Stimulated activated CD8-positive, alpha-beta memory T cell treated with anti-CD3 and anti-CD28 coated beads, Interleukin-15, amount 100 ng/mL, for 1 hour (primary cell): ENCODE measurements around the gene FBLN7.

Experiments used
- DNase-seq: peaks from one replicate; pipeline ENCODE4 v3.0.0-alpha.2; 2020; ENCODE audit warnings: low read depth

FBLN7 gene

DNA sequence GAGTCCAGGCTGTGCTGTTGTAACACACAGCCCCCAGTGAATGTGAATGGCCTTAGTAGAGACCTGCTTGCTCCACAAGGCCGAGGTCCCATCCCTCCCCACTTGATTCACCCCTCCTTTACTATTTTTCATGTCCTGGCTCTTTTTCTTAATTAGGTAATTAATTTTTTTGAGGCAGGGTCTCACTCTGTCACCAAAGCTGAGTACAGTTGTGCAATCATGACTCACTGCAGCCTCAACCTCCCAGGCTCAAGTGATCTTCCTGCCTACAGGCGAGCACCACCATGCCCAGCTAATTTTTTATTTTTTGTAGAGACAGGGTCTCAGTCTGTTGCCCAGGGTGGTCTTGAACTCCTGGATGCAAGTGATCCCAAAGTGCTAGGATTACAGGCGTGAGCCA is 19.3 kb downstream of the FBLN7 start:
- no peak for DNase-seq

DNA sequence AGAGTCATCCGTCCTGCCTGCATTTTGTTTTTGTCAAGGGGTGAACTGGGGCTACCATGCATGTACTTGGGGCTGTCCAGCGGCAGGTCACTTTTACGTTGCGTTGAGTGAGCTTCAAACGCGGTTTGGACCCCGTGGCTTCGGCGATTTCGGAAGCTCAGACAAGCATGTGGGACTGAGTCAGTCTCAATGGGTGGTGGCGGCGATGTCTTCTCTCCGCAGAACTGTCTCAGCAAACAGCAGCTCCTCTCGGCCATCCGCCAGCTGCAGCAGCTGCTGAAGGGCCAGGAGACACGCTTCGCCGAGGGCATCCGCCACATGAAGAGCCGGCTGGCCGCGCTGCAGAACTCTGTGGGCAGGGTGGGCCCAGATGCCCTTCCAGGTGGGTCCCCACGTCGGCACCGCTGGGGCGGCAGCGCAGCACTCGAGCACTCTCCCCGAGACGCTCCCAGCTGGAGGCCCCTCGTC is 21.3 kb downstream of the FBLN7 start:
- DNase-seq: no peak

- DNase-seq: no peak
Measured at GRCh38 chr2:112160283-112161250, 22.4 kb downstream of the FBLN7 start.

DNA sequence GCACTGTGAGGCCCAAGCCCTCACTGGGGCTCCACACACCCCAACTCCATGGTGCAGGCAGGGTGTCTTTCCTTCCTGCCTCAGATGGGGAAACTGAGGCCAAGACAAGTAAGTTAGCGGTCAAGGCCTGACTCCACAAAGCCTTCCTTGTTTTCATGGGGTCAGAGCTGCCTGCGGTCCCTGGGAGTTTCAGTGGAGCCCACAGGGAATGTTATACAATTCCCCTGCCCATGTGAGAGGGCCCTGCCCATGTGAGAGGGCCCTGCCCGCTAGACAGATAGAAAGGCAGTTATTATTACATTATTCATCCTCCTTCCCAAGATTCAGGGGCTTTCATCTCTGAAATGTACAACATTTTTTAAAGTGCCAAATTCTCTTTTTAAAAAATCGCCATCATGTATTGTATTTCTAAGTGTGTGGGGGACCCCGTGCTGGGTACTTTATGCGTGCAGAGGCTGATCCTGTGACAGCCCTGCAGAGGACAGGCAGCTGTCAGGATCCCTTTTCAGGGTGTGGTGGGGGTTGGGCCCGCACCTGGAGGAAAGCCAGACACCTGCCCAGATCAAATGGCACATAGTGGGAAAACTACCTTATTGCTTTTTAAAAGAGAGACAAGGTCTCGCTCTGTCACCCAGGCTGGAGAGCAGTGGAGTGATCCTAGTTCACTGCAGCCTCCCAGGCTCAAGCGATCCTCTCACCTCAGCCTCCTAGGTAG is 23.4 kb downstream of the FBLN7 start:
- no peak for DNase-seq

GRCh38 chr2:112162341-112162740 is 24.2 kb downstream of the FBLN7 start:
- no peak for DNase-seq

GRCh38 chr2:112162956-112163355 is 24.8 kb downstream of the FBLN7 start:
- DNase-seq: no peak

GRCh38 chr2:112163541-112163981 is 25.4 kb downstream of the FBLN7 start:
- no peak for DNase-seq

DNA sequence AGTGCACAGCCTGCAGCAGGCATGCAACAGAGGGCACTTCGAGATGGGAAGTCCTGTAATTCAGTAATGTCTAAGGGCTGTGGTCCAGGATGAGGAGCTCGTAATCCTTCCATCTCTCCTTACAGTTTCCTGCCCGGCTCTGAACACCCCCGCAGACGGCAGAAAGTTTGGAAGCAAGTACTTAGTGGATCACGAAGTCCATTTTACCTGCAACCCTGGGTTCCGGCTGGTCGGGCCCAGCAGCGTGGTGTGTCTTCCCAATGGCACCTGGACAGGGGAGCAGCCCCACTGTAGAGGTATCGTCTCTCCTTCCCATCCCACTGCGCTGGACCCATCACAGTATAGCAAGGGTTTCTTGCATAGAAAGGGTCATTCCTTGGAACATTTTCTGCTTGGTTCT is 26.7 kb downstream of the FBLN7 start:
- DNase-seq: no peak

DNA sequence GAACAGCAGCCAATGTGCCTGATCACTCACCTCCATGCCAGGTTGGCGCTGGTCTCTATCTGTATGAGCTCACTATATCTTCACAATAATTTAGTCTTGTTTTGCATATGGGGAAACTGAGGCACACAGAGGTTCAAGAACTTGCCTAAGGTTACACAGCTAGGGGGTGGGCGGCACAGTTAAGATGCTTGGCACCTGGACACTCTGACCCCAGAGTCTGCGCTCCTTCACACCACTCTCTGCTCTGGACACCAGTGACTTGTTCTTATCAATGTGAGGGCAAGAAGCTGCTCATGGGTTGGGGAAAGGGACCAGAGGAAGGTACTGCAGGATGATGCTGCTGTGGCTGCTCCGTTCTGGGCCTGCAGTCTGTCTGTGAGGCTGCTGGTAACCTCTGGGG is 27.1 kb downstream of the FBLN7 start:
- no peak for DNase-seq

DNA sequence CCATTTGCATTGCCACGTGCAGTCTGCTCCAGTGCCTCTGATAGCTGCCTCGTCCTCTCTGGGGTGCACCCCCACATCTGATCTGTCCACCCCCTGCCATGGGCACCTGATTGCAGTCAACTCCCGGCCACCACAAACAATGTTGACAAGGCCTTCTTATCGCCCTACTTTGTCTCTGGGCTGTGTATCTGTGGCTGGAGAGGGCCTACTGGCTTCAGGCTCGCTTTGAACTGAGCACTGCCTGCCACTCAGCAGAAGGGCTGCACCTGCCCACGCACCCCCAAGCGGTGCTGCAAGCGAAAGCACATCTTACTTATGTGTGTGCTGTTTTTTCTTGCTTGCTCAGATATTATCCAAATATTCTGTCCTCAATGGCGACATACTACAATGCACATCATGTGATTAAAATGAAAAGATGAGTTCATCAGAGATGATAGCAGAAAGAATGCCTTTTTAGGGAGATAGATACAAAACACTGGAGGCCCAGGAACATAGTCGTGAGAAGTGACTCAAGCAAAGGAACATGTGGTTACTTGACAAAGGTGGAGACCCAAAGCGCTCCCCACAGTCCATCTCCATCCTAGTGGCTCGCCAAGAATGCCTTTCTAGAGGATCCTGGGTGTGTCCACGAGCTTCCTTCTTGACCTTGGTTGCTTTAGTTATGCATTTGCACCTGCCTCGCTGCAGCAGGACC is 28.8 kb downstream of the FBLN7 start:
- DNase-seq: no peak

- no peak for DNase-seq
Measured at GRCh38 chr2:112168422-112169124, 30.4 kb downstream of the FBLN7 start.

DNA sequence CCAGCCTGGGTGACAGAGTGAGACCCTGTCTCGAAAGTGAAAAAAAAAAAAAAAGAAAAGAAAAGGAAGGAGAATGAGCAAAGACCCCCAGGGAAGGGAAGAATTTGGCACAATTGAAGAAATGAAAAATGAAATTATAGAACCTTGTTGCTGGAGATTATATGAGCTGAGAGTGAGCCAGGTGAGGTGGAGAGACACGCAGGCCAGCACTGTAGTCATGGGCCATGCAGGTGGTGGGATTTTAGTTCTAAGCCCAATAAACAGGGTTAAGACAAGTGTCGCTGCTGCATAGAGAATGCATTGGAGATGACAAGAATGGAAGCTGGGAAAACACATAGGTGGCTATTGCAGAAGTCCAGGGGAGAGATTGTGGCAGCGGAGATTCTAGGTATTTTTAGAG is 32.3 kb downstream of the FBLN7 start:
- DNase-seq: no peak

DNA sequence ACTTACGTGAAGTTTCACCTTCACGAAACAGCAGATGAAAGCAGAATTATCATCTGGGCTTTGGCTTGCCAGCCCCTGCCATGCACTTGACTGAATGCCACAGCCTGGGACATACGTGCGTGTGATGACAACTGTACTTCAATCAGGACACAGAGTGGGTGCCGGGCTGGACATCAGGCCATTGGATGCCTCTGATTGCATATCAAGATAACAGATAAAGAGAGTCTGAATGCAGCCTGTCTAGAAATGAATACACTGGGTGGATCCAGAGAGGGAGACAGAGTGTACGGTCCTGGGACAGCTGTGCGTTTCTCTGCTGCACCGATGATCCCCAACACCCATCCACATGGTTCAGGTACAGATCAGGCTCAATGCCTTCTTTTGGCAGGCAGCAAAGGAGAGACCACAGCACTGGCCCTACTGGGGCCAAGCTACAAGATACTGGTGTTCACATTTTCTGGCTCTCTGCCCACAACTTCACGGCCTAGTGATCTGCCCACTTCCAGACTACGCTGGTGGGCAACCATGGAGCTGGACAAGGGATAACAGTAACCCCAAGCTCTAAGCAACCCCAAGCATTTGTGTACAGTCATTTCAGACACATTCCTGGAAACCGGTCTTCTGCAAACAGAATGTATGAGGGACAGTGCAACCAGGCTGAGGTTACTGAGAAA is 35.6 kb downstream of the FBLN7 start:
- DNase-seq: no peak

- DNase-seq: no peak
Measured at GRCh38 chr2:112174383-112174782, 36.2 kb downstream of the FBLN7 start.

GRCh38 chr2:112175333-112175732 is 37.1 kb downstream of the FBLN7 start:
- no peak for DNase-seq

GRCh38 chr2:112175958-112176573 is 37.9 kb downstream of the FBLN7 start:
- DNase-seq: no peak

DNA sequence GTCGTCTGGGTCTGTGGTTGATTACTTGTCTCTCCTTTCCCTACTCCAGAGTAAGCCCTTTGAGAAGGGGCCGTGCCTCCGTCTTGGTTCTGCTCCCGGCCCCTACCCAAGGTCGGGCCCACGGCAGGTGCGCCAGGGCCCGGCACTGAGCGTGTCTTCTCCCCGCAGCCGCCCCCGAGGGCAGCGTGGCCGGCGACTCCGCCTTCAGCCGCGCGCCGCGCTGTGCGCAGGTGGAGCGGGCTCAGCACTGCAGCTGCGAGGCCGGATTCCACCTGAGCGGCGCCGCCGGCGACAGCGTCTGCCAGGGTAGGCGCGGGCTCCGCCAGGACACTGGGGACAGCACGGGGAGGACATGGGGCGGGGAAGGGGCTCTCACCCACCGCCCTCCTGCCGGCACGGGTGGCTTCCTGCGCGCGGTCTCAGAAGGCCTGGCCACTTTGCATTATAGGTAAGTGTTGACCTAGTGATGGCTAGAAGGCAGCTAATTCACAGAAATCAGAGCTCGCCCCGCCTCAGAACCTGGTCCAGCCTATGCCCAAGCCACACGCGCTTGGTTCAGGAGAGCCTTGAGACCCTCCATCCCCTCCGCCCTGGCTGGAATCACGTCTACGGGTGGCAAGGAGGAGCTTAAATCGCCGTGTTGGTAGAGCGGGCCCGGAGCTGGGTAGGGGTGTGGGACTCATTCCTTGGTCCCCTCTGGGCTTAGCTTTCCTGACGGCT is 43.5 kb downstream of the FBLN7 start:
- no peak for DNase-seq

GRCh38 chr2:112182581-112183034 is 44.4 kb downstream of the FBLN7 start:
- no peak for DNase-seq

- DNase-seq: no peak
Measured at GRCh38 chr2:112183327-112184025, 45.3 kb downstream of the FBLN7 start.
